Neutrophil (primary cell): ENCODE results near the gene GNG5.

ENCODE experiments used
- H3K27ac ChIP-seq: fragments of 200-600 bp; sonication (generic); 2 replicates; pipeline ENCODE4 v1.5.1; 2016; ENCODE audit warnings: mild to moderate bottlenecking, moderate library complexity
- H3K27me3 ChIP-seq: fragments of 200-600 bp; sonication (generic); 2 replicates; pipeline ENCODE4 v1.6.0; 2016; ENCODE audit warnings: mild to moderate bottlenecking
- H3K36me3 ChIP-seq: fragments of 200-600 bp; sonication (generic); 2 replicates; pipeline ENCODE4 v1.5.1; 2017
- H3K4me1 ChIP-seq, 2 experiments: fragments of 200-600 bp in 1 of 2; sonication (generic) in 1 of 2; 1 replicate in 1 of 2; 2 replicates in 1 of 2; pipeline versions ENCODE4 v1.5.1 to v1.6.1; 2013 to 2016; ENCODE audit warnings: low read depth in 1 of 2, low read length in 1 of 2, mild to moderate bottlenecking in 1 of 2, moderate library complexity in 1 of 2; ENCODE audit not compliant: control insufficient read depth in 1 of 2, insufficient read depth in 1 of 2
- H3K4me3 ChIP-seq, 2 experiments: fragments of 200-600 bp in 1 of 2; sonication (generic) in 1 of 2; 1 replicate in 1 of 2; 2 replicates in 1 of 2; pipeline ENCODE4 v1.5.1; 2013 to 2016; ENCODE audit warnings: low read depth in 1 of 2, low read length in 1 of 2, mild to moderate bottlenecking in 1 of 2, moderate library complexity in 1 of 2
- H3K9me3 ChIP-seq: fragments of 200-600 bp; sonication (generic); 2 replicates; pipeline ENCODE4 v1.5.1; 2016
- CTCF ChIP-seq: fragments of 200-600 bp; sonication (generic); IDR thresholded peaks from 2 replicates; pipeline ENCODE4 v1.5.1; 2016; ENCODE audit warnings: antibody characterized with exemption

GNG5 gene

DNA sequence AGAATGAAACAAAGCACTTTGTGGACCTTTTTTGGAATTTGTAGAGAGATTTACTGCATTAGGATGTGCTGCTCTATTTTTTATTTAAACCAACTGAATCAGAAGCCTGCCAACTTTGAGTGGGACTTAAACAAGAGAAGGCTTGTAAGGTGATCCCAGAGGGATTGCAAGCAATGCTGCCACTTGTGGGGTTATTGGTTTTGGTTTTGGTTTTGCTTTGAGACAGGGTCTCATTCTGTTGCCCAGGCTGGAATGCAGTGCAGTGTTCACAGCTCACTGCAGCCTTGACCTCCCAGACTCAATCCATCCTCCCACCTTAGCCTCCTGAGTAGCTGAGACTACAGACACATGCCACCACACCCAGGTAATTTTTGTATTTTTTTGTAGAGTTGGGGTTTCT is 32.2 kb upstream of the GNG5 start:
- no peaks in the 10 kb centered on the region for H3K27me3 ChIP-seq
- TF ChIP-seq CTCF: no peak
- H3K4me3 ChIP-seq: no peak overlapping the region
- peaks cover 49% of the 10 kb centered on the region for H3K36me3 ChIP-seq
- H3K9me3 ChIP-seq: no peaks in the 10 kb centered on the region
- no peak overlapping the region for H3K27ac ChIP-seq
- no peaks in the 10 kb centered on the region for H3K4me1 ChIP-seq

DNA sequence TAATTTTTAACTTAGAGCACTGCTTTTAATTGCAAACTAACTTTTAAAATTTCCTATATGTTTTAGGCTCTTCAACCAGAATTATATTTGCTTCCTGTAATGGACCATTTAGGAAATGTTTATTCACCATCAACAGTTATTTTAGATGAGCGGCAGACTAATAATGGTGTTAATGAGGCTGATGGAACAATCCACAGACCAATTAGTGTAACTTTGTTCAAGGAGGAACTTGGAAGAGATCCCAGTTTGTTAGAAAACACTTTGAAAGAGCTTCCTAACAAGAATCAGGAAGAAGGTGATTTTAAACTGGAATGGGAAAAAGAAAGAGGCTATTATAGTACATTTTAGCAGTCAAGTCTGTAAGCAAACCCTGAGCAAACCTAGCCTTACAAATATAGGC is 19.4 kb upstream of the GNG5 start:
- TF ChIP-seq CTCF: no peak
- Histone ChIP-seq H3K27ac (no peak overlapping the region), H3K4me3 (no peak overlapping the region)

DNA sequence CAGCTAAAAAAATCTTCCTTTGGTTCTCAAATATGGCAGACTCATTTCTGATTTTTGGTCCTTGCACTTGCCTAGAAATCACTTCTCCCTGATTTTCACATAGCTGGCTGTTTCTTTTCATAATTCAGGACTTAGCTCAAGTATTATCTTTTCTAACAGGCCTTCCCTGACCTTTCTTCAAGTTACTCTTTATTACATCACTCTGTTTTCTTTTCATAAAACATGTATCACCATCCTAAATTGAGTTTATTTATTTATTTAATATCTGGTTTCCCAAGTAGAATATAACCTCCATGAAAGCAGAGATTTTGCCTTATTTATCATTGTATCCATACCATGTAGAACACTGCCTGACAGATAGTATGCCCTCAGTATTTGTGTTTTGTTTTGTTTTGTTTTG is 18.2 kb upstream of the GNG5 start:
- Histone ChIP-seq H3K4me3 (no peak overlapping the region), H3K9me3 (no peaks in the 10 kb centered on the region), H3K27me3 (no peaks in the 10 kb centered on the region), H3K4me1 (no peaks in the 10 kb centered on the region), H3K36me3 (peaks cover 3% of the 10 kb centered on the region), H3K27ac (no peak overlapping the region)
- no peak for TF ChIP-seq CTCF

More for the DNA sequence above, 19.4 kb upstream of the GNG5 start:
- Histone ChIP-seq H3K36me3 (peaks cover 9% of the 10 kb centered on the region), H3K27me3 (no peaks in the 10 kb centered on the region), H3K4me1 (no peaks in the 10 kb centered on the region), H3K9me3 (no peaks in the 10 kb centered on the region)

- peaks cover 6% of the 10 kb centered on the region for H3K36me3 ChIP-seq
- no peak for TF ChIP-seq CTCF
- no peak overlapping the region for H3K27ac ChIP-seq
- no peak overlapping the region for H3K4me3 ChIP-seq
- H3K27me3 ChIP-seq: no peaks in the 10 kb centered on the region
- peaks cover 9 to 11% of the 10 kb centered on the region in 2 experiments for H3K4me1 ChIP-seq
- H3K9me3 ChIP-seq: no peaks in the 10 kb centered on the region
Observed at GRCh38 chr1:84510668-84511067, 4.3 kb upstream of the GNG5 start.

GRCh38 chr1:84510165-84510564 is 3.8 kb upstream of the GNG5 start:
- Histone ChIP-seq H3K36me3 (peaks cover 6% of the 10 kb centered on the region), H3K27me3 (no peaks in the 10 kb centered on the region), H3K27ac (no peak overlapping the region), H3K4me1 (peaks cover 10 to 11% of the 10 kb centered on the region in 2 experiments), H3K4me3 (no peak overlapping the region), H3K9me3 (no peaks in the 10 kb centered on the region)
- TF ChIP-seq CTCF: no peak

GRCh38 chr1:84509029-84509428 is 2.6 kb upstream of the GNG5 start:
- no peak overlapping the region for H3K27ac ChIP-seq
- H3K36me3 ChIP-seq: peaks cover 6% of the 10 kb centered on the region
- no peaks in the 10 kb centered on the region for H3K27me3 ChIP-seq
- H3K4me1 ChIP-seq: peaks cover 21 to 22% of the 10 kb centered on the region in 2 experiments
- H3K4me3 ChIP-seq: no peak overlapping the region
- H3K9me3 ChIP-seq: no peaks in the 10 kb centered on the region
- no peak for TF ChIP-seq CTCF
